Medulla oblongata (tissue), 1 donor: ENCODE data around the gene PPM1M.

Experiments used
- DNase-seq: peaks from one replicate; pipeline ENCODE4 v3.0.0-alpha.2; 2015; ENCODE audit errors: extremely low spot score

Gene PPM1M

GRCh38 chr3:52215351-52215750 lies 30.2 kb upstream of the PPM1M start:
- DNase-seq, result no peak

GRCh38 chr3:52216585-52217408 lies 28.8 kb upstream of the PPM1M start:
- DNase-seq, result no peak

- no peak for DNase-seq
These were observed 28.2 kb upstream of the PPM1M start for GRCh38 chr3:52217409-52217805.

- no peak for DNase-seq
These were observed 27.5 kb upstream of the PPM1M start for GRCh38 chr3:52218026-52218425.

GRCh38 chr3:52218454-52218853 lies 27.1 kb upstream of the PPM1M start:
- DNase-seq, result no peak

GRCh38 chr3:52218937-52219650 lies 26.5 kb upstream of the PPM1M start:
- no peak for DNase-seq

GRCh38 chr3:52220380-52221026 lies 25.1 kb upstream of the PPM1M start:
- DNase-seq, result peak; percentile 83

GRCh38 chr3:52221141-52221562 lies 24.4 kb upstream of the PPM1M start:
- DNase-seq, result no peak

GRCh38 chr3:52221563-52222318 lies 23.8 kb upstream of the PPM1M start:
- DNase-seq, result no peak

GRCh38 chr3:52222319-52223221 lies 23.0 kb upstream of the PPM1M start:
- no peak for DNase-seq

GRCh38 chr3:52223449-52224408 lies 21.8 kb upstream of the PPM1M start:
- no peak for DNase-seq

GRCh38 chr3:52225452-52226228 lies 19.9 kb upstream of the PPM1M start, which contains the start of gene TLR9:
Gene TLR9, minus strand, starts transcription at chr3:52225645. Its CDS starts 116 bp downstream, at chr3:52225529.
- DNase-seq, result no peak

- DNase-seq, result no peak
These were observed 19.2 kb upstream of the PPM1M start for GRCh38 chr3:52226229-52226817.

GRCh38 chr3:52227117-52227516 lies 18.4 kb upstream of the PPM1M start:
- no peak for DNase-seq

GRCh38 chr3:52227766-52228165 lies 17.8 kb upstream of the PPM1M start:
- DNase-seq, result no peak

- no peak for DNase-seq
These were observed 17.3 kb upstream of the PPM1M start for GRCh38 chr3:52228266-52228665.

GRCh38 chr3:52228751-52229291 lies 16.7 kb upstream of the PPM1M start:
- no peak for DNase-seq

- DNase-seq, result no peak
These were observed 15.9 kb upstream of the PPM1M start for GRCh38 chr3:52229656-52230055.
